MCF 10A (cell line): ENCODE results near the gene CCL24. TPM values are rescaled to one million over a fixed set of nuclear protein-coding genes. Genes with fewer than 3 reads are reported as not detected.
"Not testable (repeated sequence)": the region's sequence is repeated elsewhere in the genome, so short reads cannot be mapped to it uniquely, and the experiment has no call there.

Experiments
- BruUV-seq: library from RNA; stranded (reverse); fragments of 400-500 nt; replicated peaks from 2 replicates; lab custom pipeline; 2021; lab: Mats Ljungman, UMichigan
- CTCF ChIA-PET: fragments of 300-600 bp; sonication (Branson Sonifier 250); formaldehyde crosslinking; extraction: SDS; loops from one replicate; lab custom pipeline; 2021; ENCODE audit warnings: antibody characterized with exemption, inconsistent platforms; lab: Yijun Ruan, JAX
- POLR2A ChIA-PET: fragments of 300-600, 350-650 bp; sonication (Branson Sonifier 250); formaldehyde crosslinking; extraction: SDS; loops from one replicate; lab custom pipeline; 2020; ENCODE audit warnings: antibody characterized with exemption, inconsistent platforms; lab: Yijun Ruan, JAX
- DNase-seq: peaks from one replicate; pipeline ENCODE4 v3.0.0-alpha.2; 2018; ENCODE audit not compliant: unreplicated experiment
- H3K27ac Mint-ChIP-seq: one replicate; pipeline ENCODE4 v1.8.0; 2022; ENCODE audit warnings: mild to moderate bottlenecking, low read depth, mixed read lengths; ENCODE audit not compliant: unreplicated experiment
- H3K27me3 Mint-ChIP-seq: one replicate; pipeline ENCODE4 v1.8.0; 2022; ENCODE audit warnings: mixed read lengths; ENCODE audit not compliant: insufficient read depth, unreplicated experiment
- H3K36me3 Mint-ChIP-seq: one replicate; pipeline ENCODE4 v1.8.0; 2022; ENCODE audit warnings: mild to moderate bottlenecking, moderate library complexity, mixed read lengths; ENCODE audit not compliant: insufficient read depth, unreplicated experiment
- H3K4me1 Mint-ChIP-seq: one replicate; pipeline ENCODE4 v1.8.0; 2022; ENCODE audit warnings: mixed read lengths; ENCODE audit not compliant: insufficient read depth, unreplicated experiment
- H3K4me3 Mint-ChIP-seq: one replicate; pipeline ENCODE4 v1.8.0; 2022; ENCODE audit warnings: mild to moderate bottlenecking, moderate library complexity, mixed read lengths; ENCODE audit not compliant: unreplicated experiment
- H3K9me3 Mint-ChIP-seq: one replicate; pipeline ENCODE4 v1.8.0; 2022; ENCODE audit warnings: mixed read lengths; ENCODE audit not compliant: unreplicated experiment
- intact Hi-C: fragments of 100-400 bp; cut with micrococcal nuclease; formaldehyde crosslinking; loops from 2 replicates; pipeline ENCODE4 v1.14.1; 2022
- total RNA-seq: library from RNA; stranded (reverse); gene quantifications from 2 replicates; pipeline ENCODE4 v1.2.3, GENCODE V29; 2022
- TF ChIP-seq, protein P1 (sequence below): fragments of 200-600 bp; IDR thresholded peaks from one replicate; pipeline ENCODE4 v1.8.0; 2022; ENCODE audit warnings: antibody characterized with exemption, mild to moderate bottlenecking; ENCODE audit not compliant: unreplicated experiment

CCL24 gene
- total RNA-seq, 1 experiment from 2014 or later: not detected

DNA sequence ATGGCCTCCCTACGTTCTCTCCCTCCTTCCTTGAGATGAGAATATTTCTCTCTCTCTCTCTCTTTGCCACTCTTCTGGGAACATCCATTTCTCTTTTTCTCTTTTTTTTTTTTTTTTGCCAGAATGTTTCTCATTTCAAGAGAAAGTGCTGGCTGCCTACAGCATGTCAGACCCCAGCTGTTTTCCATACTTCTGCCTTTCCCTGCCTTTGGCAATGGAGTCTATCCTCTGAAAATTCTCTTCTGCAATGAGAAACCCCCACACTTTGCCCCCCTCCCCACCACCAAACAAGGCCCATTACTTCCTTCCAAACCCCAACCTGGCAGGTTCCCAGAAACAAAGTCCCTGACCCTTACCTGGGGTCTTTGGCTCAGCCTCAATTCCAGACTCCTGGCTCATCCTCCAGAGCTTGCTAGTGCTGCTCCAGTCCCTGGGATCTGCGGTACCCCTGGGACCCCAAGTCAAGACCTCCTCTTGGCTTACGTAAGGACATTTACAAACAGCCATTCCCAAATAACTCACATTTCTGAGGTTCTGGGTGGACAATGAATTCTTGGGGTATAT lies 24.2 kb downstream of the CCL24 start:
- Mint-ChIP-seq H3K4me3 (no peak overlapping the region), H3K36me3 (peaks cover 7% of the 10 kb centered on the region), H3K4me1 (peaks cover 6% of the 10 kb centered on the region), H3K9me3 (no peaks in the 10 kb centered on the region), H3K27me3 (peaks cover 10% of the 10 kb centered on the region), H3K27ac (no peak overlapping the region)
- ChIA-PET CTCF (interaction anchor here (0.6 kb wide), 1 partner anchor 201 kb away, joined by 3 read pairs; no protein-coding TSS in a partner anchor), POLR2A (no interaction called here)
- no peak for DNase-seq
- no TSS peak for BruUV-seq
- intact Hi-C loops: no loop called here
- TF ChIP-seq, protein P1, sequence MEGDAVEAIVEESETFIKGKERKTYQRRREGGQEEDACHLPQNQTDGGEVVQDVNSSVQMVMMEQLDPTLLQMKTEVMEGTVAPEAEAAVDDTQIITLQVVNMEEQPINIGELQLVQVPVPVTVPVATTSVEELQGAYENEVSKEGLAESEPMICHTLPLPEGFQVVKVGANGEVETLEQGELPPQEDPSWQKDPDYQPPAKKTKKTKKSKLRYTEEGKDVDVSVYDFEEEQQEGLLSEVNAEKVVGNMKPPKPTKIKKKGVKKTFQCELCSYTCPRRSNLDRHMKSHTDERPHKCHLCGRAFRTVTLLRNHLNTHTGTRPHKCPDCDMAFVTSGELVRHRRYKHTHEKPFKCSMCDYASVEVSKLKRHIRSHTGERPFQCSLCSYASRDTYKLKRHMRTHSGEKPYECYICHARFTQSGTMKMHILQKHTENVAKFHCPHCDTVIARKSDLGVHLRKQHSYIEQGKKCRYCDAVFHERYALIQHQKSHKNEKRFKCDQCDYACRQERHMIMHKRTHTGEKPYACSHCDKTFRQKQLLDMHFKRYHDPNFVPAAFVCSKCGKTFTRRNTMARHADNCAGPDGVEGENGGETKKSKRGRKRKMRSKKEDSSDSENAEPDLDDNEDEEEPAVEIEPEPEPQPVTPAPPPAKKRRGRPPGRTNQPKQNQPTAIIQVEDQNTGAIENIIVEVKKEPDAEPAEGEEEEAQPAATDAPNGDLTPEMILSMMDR: no peak

DNA sequence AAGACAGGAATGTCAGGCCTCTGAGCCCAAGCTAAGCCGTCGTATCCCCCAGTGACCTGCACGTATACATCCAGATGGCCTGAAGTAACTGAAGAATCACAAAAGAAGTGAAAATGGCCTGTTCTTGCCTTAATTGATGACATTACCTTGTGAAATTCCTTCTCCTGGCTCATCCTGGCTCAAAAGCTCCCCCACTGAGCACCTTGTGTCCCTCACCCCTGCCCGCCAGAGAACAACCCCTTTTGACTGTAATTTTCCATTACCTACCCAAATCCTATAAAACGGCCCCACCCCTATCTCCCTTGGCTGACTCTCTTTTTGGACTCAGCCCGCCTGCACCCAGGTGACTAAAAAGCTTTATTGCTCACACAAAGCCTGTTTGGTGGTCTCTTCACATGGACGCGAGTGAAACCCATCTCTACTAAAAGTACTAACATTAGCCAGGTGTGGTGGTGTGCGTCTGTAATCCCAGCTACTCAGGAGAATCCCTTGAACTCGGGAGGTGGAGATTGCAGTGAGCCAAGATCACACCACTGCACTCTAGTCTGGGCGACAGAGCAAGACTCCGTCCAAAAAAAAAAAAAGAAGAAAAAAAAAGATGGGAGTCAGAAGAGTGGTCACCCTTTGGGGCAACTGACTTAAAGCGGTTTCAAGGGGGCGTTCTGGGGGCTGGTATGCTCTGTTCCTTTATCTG lies 25.3 kb downstream of the CCL24 start:
- CTCF ChIA-PET, BruUV-seq, H3K36me3 Mint-ChIP-seq, H3K4me1 Mint-ChIP-seq, H3K27me3 Mint-ChIP-seq, intact Hi-C loops, H3K9me3 Mint-ChIP-seq, DNase-seq, H3K4me3 Mint-ChIP-seq, POLR2A ChIA-PET, H3K27ac Mint-ChIP-seq: not testable (repeated sequence)

DNA sequence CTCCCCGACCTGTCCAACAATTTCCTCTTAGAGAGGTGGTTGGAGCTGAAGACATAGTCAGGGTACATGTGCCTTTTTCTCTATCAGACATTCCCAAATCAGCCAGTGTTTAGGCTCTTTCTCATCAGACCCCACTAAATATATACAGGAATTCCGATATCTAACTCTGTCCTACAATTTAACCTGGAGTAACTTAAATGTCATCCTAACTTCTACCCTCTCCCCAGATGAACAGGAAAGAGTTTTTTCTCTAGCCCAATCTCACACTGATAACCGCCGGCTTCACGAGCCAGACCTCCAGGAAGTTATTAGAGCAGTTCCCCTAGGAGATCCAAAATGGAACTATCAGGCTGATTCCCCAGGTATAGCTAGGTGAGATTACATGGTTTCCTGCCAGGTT lies 30.5 kb downstream of the CCL24 start:
- CTCF ChIA-PET: interaction anchor here (1.3 kb wide), 1 partner anchor 21 kb away, joined by 3 read pairs; no protein-coding TSS in a partner anchor
- POLR2A ChIA-PET, intact Hi-C loops: not testable (repeated sequence)

DNA sequence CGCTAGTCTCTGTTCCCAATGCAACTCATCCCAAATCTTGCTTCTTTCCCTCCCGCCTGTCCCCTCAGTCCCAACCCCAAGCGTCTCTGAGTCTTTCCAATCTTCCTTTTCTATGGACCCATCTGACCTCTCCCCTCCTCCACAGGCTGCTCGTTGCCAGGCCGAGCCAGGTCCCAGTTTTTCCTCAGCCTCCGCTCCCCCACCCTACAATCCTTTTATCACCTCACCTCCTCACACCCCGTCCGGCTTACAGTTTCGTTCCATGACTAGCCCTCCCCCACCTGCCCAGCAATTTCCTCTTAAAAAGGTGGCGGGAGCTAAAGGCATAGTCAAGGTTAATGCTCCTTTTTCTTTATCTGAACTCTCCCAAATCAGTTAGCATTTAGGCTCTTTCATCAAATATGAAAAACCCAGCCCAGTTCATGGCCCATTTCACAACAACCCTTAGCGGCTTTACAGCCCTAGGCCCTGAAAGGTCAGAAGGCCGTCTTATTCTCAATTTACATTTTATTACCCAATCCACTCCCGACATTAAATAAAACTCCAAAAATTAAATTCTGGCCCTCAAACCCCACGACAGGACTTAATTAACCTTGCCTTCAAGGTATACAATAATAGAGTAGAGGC lies 32.8 kb downstream of the CCL24 start:
- BruUV-seq, intact Hi-C loops, POLR2A ChIA-PET, H3K27ac Mint-ChIP-seq, H3K36me3 Mint-ChIP-seq, CTCF ChIA-PET, DNase-seq, H3K4me3 Mint-ChIP-seq, H3K9me3 Mint-ChIP-seq: not testable (repeated sequence)
- H3K27me3 Mint-ChIP-seq: peaks cover 45% of the 10 kb centered on the region
- H3K4me1 Mint-ChIP-seq: peaks cover 12% of the 10 kb centered on the region

More for the DNA sequence above, 30.5 kb downstream of the CCL24 start:
- H3K27ac Mint-ChIP-seq, BruUV-seq, H3K9me3 Mint-ChIP-seq, DNase-seq, H3K4me1 Mint-ChIP-seq, H3K4me3 Mint-ChIP-seq, H3K36me3 Mint-ChIP-seq: not testable (repeated sequence)
- H3K27me3 Mint-ChIP-seq: peaks cover 45% of the 10 kb centered on the region

DNA sequence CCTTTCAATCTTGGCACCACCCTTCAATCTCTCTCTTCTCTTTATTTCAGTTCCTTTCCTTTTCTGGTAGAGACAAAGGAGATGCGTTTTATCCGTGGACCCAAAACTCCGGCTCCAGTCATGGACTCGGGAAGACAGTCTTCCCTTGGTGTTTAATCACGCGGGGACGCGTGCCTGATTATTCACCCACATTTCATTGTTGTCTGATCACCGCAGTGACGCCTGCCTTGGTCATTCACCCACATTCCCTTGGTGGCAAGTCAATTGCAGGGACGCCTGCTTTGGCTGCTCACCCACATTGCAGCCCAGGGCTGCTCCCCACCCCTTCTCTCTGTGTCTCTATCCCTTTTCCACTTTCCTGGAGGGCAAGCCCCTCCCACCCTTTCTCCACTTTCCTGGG lies 34.1 kb downstream of the CCL24 start:
- H3K4me1 Mint-ChIP-seq: peaks cover 12% of the 10 kb centered on the region
- intact Hi-C loops: loop anchor here (5.0 to 10.0 kb wide), 2 partner anchors 65 to 353 kb away; no protein-coding TSS in a partner anchor
- H3K27ac Mint-ChIP-seq, BruUV-seq, POLR2A ChIA-PET, CTCF ChIA-PET, H3K36me3 Mint-ChIP-seq, H3K9me3 Mint-ChIP-seq, DNase-seq, H3K4me3 Mint-ChIP-seq: not testable (repeated sequence)
- peaks cover 45% of the 10 kb centered on the region for H3K27me3 Mint-ChIP-seq

DNA sequence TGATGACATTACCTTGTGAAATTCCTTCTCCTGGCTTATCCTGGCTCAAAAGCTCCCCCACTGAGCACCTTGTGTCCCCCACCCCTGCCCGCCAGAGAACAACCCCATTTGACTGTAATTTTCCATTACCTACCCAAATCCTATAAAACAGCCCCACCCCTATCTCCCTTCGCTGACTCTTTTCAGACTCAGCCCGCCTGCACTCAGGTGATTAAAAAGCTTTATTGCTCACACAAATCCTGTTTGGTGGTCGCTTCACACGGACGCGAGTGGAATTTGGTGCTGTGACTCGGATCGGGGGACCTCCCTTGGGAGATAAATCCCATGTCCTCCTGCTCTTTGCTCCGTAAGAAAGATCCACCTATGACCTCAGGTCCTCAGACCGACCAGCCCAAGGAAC lies 34.6 kb downstream of the CCL24 start:
- H3K4me1 Mint-ChIP-seq: peaks cover 12% of the 10 kb centered on the region
- CTCF ChIA-PET, BruUV-seq, H3K36me3 Mint-ChIP-seq, DNase-seq, H3K4me3 Mint-ChIP-seq, H3K9me3 Mint-ChIP-seq, POLR2A ChIA-PET, H3K27ac Mint-ChIP-seq: not testable (repeated sequence)
- intact Hi-C loops: loop anchor here (5.0 to 10.0 kb wide), 2 partner anchors 66 to 353 kb away; no protein-coding TSS in a partner anchor
- peaks cover 45% of the 10 kb centered on the region for H3K27me3 Mint-ChIP-seq
